ENCODE results near the gene CACNG8.
"Not testable (repeated sequence)": the region's sequence is repeated elsewhere in the genome, so short reads cannot be mapped to it uniquely, and the experiment has no call there.

Gene CACNG8

DNA sequence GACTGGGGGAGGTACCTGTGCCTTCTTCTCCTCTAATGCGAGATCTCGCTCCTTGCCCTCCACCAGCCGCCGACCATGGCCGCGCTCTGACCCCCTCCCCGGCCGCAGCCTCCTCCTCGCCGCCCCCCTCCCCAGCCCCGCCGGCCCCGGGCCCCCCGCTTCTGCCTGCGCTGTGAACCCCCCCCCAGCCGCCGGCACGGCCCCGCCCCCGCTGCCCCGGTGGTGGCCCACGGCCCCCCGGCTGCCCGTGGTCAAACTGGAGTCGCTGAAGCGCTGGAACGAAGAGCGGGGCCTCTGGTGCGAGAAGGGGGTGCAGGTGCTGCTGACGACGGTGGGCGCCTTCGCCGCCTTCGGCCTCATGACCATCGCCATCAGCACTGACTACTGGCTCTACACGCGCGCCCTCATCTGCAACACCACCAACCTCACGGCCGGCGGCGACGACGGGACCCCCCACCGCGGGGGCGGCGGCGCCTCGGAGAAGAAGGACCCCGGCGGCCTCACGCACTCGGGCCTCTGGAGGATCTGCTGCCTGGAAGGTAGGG, at the start of gene CACNG8:
Gene CACNG8 (plus strand): TSS at position 51 of the 545 bp plus-strand sequence.
- FAIRE-seq: no peak

DNA sequence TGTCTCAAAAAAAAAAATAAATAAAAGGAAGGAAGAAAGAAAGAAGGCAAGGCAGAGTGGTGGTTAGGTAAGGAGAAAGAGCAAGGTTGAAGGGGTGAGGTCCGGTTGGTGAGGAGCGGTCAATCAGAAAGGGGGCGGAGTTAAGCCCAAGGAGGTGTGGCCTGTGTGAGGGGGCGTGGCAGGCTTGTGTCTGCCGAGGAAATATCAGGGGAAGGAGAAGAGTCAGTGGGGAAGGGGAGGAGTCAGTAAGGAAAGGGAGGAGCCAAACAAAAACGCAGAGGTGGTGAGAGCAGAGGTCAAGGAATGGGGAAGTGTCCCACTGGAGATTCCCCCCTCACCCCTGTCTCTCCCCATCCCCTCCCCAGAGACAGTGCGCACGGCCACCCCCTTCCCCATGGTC, 47.7 kb upstream of the CACNG8 start:
- no peak for FAIRE-seq

DNA sequence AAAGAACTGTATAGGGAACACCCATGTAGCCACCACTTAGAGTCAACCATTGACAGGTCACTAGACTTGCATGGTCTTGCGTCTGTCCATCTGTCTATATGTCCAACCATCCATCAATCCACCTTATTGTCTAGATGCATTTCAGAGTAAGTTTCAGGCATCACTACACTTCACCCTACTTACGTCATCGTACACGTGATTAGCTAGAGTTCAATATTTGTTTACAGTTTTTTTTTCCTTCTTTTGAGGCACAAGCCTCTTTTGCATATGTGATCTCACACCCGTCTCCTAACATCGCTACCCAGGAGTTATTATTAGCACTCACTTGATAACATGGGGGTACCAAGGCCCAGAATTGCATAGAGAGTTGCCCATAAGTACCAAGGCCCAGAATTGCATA, 46.7 kb upstream of the CACNG8 start:
- FAIRE-seq: no peak

DNA sequence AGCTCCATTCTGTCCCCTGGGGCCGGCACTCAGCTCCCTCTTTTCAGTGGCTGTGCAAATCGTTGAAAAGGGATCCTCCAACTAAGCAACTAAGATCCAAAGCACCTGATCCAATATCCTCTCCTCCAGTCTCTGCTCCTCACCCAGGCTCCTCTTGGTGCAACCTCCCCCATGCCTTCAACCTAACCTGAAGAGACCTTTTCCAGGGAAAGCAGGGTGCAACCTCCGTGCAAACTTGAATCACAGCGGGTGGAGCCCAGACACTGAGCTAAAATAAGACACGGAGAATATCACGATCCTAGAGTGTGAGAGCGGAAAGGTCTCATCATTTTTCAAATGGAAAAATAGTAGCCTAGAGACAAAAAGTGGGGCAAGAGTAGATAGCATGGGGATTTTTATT, 45.4 kb upstream of the CACNG8 start:
- no peak for FAIRE-seq

DNA sequence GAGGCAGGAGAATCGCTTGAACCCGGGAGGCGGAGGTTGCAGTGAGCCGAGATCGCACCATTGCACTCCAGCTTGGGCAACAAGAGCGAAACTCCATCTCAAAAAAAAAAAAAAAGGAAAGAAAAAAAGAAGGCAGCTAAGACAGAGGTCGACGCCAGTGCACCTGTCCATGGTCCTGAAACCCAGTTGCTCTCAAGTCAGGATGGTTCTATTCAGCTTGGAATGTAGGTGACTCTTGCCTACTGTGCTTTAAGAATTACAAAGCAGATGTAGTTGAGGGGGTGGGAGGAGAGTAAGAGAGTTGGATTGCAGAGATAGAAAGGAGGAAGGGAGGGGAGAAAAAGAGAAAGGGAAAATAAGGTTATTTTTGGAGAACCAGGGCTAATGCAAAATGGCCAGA, 35.0 kb upstream of the CACNG8 start:
- FAIRE-seq: no peak

DNA sequence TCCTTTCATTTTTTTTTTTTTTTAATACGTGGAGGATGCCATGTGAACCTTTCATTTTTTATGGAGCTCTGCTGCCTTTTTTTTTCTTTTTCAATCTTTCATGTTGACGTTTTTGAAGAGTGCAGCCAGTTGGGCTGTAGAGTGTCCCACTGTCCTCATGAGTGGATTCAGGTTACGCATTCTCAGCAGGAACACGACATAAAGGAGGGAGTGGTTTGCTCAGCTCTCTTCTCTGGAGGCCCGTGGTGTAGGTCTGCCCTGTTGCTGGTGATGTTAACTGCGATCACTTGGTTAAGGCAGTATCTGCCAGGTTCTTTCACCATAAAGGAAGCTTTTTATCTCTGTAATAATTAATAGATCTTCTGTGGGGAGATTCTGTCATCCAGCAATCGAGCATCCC, 26.7 kb upstream of the CACNG8 start:
- FAIRE-seq: no peak

DNA sequence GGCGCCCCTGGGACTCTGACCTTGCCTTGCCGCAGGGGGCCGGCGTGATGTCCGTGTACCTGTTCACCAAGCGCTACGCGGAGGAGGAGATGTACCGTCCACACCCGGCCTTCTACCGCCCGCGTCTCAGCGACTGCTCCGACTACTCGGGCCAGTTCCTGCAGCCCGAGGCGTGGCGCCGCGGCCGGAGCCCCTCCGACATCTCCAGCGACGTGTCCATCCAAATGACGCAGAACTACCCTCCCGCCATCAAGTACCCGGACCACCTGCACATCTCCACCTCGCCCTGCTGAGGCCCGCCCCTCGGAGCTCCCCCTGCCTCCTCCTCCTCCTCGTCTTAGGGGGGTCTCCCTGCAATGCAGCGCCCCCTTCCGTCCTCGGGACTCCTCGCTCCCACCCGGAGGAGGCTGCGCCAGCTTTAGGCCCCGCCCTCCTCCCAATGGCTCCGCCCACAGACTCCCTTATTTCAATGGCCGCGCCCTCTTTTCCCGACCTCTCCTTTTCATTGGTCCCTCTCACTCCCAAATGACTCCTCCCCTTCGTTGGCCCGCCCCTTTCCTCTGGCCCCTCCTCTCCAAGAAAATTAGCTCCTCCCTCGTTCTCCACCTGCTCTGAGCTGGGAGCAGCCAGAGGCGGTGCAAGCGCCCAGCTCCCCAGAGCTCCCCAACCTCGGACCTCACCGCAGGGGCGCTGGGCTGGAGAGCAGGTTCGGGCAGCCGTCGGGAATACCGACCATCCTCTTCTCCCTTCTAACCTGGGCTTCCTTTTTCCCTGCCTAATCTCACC, 20.5 kb upstream of the CACNG8 start:
- no peak for FAIRE-seq

DNA sequence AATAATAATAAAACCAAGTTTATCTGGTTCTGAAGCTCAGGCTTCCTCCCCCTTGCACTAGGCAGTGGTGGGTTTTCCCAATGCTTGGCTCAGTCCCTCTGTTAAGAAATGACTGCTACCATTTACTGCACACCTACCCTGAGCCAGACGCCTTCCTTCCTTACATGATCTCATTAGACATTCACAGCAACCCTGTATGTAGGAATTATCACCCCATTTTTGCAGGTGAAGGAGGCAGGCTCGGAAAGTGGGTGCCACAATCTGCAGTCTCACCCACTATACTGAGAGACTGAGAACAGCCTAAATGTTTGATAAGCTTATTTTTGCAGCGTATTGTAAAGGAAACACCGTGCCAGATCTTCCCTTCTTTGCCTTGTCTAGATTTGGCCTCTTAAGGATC, 18.3 kb upstream of the CACNG8 start:
- no peak for FAIRE-seq

DNA sequence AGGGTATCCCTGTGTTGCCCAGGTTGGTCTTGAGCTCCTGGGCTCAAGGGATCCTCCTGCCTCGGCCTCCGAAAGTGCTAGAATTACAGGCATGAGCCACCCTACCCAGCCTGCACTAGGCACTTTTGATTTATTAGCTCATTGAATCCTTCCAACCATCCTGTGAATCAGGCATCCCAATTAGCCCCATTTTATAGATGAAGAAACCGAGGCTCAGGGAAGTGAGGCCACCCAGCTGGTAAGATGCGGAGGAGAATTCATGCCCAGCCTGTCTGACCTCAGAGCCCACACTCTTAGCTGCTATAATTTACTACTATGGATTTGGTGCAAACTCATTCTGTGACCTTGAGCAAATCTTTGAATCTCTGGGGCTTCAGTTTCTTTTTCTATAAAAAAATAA, 17.8 kb upstream of the CACNG8 start:
- FAIRE-seq: no peak

DNA sequence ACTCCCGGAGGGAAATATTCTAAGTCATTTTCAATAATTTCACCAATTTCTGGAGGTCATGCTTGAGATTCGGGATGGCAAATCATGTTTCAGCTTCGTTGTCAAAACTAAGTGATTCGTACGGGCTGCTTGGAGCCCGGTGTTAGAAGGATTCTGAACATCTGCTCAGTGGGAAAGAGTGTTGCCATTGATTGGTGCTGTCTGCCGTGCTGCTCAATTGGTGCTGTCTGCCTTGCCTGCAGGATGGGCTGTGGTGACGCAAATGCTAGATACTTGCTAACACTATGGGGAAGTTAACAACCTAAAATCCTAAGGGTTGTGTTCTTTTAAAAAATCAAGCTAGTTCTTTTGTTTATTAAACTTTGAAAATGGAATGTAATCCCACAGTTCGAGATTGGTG, 17.3 kb upstream of the CACNG8 start:
- FAIRE-seq: no peak

DNA sequence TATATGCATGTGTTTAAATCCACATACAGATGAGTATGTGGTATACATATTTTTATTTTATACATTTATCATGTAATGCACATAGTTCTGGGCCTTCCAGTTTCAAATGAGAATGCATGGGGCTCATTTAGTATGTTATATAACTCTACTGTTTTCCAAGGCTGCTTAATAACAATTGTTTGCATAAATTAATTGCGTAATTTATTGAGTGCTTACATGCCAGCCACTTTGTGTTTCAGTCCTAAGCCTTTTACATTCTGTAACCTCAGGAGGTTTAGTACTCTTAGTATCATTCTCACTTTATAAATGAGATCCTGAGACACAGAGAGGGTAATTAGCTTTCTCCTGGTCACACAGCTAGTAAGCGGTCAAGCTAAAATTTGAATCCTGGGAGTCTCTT, 16.7 kb upstream of the CACNG8 start:
- no peak for FAIRE-seq

DNA sequence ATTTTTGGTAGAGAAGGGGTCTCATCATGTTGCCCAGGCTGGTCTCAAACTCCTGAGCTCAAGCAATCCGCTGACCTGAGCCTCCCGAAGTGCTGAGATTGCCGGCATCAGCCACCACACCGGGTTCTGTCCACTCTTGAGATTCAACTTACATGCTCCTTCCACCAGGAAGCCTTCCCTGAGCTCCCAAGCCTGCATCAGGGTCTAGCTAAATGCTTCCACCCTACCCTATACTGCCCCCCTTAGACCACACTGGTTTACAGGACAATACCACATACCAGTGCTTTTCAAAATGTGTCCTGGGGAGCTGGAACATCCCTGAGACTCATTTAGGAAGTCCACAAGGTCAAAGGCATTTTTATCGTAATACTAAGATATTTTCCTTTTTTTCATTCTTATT, 15.1 kb upstream of the CACNG8 start:
- no peak for FAIRE-seq

DNA sequence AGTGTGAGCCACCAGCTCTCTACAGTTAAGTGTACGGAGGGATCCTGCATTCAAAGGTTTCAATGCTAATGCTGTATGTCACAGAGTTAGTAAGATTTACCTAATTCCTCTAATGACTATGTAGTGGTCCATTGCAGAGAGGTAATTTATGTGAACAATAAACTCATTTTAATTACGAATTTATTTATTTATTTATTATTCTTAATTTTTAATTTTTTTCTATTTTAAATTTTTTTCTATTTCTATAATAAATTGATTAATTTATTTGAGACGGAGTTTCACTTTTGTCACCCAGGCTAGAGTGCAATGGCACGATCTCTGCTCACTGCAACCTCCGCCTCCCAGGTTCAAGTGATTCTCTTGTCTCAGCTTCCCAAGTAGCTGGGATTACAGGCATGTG, 14.1 kb upstream of the CACNG8 start:
- FAIRE-seq: not testable (repeated sequence)

DNA sequence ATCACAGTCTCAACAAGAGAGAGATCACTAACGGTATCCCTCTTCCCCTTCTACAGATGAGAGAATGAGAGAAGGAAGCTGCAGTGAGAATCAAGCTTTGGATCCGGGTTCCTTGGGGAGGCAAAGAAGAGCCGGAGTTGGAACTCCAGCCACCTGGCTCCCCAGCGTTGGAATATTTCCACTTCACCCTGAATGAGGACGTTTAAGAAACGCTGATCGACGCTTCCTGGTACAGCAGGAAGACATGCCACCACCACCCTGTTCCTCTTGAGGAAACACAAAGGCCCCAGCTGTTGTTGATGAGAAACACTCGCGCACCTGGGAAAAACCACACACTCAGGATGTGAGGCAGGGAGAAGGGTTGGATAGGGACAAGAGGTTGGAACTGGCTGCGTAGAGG, 11.3 kb upstream of the CACNG8 start:
- no peak for FAIRE-seq

DNA sequence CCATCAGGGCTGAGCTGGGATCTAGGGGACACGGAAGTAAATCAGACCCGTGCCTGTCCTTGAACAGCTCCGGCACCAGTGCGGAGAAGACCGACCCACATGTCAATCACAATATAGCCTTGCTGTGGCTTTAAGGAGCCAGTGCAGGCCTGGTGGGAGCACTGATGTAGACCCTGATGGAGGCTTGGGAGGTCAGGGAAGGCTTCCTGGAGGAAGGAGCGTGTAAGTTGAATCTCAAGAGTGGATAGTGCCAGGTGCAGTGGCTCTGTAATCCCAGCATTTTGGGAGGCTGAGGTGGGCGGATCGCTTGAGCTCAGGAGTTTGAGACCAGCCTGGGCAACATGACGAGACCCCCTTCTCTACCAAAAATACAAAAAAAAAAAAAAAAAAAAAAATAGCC, 10.8 kb upstream of the CACNG8 start:
- no peak for FAIRE-seq

DNA sequence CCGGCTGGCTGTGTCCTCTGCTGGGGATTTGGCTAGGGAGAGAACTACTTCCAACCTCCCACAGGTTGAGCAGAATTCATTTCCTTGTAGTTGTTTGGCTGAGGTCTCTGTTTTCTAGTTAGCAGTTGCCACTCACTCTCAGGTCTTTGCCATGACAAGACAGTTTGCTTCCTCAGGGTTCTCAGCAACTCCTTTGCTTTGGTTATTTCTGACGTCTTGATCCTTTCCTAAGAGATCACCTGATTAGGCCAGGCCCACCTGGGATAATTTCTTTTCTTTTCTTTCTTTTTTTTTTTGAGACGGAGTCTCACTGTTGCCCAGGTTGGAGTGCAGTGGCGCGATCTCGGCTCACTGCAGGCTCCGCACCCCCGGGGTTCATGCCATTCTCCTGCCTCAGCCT, 9.4 kb upstream of the CACNG8 start:
- no peak for FAIRE-seq

DNA sequence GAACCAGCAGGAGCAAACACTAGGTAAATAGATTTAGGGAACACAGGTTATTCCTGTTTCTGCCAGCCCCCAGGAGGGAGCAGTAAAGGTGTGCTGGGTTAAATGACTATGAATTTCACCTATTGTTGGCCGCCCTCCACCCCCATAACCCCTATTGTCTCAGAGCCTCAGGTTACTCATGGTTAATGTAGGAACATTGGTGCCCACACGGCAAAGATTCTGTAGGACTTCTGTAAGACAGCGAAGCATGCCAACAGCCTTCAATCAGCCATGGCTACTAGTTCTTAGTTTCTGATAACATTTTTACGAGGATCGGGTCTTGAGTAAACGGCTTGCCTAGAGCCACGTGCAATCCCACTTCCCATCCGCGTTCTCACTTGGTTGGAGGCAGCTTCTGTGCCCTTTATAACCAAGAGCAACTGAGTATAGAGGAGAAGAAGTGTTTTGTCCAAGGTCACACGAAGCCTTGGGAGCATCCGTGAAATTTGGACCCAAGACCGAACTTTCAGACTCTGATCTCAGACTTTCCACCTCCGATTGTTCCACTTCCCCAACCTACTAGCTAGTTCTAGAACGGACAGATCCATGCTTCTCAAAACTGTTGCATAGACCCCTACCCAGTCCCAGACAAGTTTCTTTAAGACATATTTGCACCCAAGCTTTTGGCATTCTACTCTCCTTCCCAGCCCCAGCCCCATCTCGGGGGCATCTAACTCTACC, 5.1 kb upstream of the CACNG8 start:
- no peak for FAIRE-seq

DNA sequence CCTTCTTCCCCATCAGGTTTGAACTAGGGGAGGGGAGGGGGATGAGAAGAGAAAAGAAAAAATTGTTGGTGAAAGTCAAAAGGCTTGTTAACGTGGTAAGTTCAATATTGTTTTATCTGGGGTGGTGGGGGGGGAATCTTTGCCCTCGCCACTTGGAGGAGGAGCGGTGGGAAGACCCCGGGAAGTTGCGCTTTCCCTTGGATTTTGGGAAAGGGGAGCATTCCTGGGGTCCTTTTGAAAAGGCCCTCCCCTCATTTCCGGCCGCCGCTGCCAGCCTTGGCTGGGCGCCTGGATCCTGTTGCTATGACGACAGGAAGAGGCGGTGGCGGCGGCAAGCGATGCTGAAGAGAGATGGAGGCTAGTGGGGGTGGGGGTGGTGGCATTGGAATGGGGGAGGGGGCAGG, 4.6 kb upstream of the CACNG8 start:
- no peak for FAIRE-seq

DNA sequence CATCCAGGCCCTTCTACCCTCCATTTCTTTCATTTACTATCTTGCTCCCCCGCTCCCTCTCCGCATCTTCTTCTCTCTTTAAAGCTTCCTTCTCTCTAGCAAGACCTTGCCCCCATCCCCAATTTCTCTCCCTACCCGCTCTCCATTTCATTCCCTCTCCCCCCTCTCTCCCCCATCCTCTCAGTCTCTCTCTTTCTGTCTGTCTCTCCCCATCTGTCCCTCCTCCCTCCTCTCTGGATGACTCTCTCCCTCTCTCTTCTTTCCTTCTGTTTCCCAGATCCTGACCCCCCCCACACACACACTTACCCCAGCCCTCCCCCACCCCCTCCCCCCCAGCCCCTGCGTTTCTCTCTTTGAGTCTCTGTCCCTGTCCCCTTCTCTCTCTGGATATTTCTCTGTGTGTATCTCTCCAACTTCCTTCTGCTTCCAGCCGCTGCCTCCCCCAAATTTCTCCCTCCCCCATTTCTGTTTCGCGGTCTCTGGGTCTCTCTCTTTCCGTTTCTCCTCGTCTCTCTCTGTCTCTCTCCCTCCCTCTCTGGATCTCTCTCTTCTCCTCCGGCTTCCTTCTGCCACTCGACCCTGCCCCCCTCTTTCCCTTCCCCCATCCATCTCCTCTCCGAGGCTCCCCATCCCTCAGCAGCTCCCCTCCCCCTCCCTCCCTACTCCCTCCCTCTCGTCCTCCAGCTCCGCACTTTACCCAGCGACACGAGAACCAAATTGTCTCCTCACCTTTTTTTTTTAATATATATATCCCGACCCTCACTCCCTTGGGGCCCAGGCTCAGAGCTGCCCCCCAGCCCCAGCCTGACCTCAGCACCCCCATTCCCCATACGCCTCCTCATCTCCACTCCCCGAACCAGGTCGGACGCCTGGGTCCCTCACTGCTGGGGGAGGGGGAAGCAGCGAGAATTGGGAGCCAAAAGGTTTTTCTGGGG, 3.6 kb upstream of the CACNG8 start:
- no peak for FAIRE-seq

DNA sequence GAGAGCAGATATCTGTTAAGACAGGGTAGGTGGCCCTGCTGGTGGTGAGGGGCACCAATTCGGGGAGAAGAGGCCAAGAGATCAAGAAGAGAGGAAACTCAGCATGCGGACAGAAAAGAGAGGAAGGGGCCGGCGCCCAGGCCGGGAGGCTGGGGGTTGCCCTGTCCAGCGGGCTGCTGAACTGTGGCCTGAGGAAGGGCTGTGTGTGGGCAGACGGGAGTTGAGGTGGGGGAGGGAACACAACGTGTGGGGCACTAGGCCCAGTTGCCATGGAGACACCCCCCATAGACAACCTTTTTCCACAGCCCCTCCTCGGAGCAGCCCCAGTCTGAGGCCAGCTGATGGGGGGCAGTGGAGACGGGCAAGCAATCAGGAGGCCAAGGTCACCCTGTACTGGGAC, 2.5 kb upstream of the CACNG8 start:
- no peak for FAIRE-seq

DNA sequence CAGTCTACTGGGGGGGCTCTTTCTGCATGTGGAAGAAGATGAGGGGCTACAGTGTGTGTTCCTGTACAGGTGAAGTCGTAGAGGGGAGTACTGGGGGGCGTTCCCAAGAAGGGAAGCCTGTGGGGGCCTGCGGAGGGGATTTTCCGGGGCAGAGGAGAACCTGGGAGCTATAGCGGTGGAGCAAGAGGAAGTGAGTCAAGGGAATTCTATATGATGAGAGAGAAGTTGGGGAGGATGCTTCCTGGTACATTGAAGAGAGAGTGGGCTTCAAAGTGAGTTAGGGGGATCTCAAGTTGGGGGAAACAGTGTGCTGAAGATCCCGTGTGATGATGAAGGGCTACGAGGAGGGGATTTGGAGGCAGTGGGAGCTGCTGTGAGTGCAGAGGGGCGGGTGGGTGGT, 1.9 kb upstream of the CACNG8 start:
- FAIRE-seq: no peak

DNA sequence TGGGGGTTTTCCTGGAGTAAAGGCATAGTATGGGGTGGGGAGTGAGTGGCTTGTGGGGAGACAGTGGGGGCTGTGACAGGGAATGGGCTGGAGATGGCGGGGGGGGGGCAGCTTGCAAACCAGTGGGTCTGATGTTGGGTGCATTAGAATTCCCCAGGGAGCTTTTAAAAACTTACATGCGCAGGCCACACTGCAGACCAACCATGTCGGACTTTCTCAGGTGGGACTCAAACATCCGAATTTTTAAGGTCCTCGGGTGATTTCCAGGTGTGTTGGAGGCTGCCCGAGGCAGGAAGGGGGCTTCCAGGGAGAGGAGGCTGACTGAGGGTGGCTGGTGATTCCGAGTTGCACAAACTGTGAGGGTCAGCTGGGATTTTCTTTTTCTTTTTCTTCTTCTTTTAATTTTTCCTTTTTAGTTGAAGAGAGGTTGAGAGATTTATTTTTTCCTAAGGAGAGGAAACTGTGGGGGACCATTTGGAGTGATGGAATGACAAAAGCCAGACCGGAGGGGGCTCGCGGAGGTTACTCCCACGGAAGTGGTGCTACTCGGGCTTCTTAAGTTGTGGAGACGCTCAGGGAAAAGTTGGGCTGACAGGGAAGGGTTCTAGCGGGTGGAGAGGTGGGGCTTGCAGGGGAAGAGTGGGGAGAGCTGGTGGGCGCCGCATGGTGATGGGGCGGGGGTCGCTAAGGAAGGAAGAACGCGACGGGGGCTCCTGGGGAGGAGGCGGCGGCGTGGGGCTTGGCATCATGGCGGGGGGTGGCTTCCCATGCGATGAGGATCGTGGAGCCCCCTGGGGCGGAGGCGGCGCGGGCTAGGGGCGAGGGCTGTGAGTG, 997 bp upstream of the CACNG8 start:
- FAIRE-seq: no peak

Data from colon (tissue), 2 donors.